Limb (tissue), 2 donors: ENCODE results near the gene MAML3.

Experiments
- DNase-seq, 2 donors: peaks; one replicate each; pipeline ENCODE4 v3.0.0-alpha.2; 2016; ENCODE audit errors: extremely low spot score in 2 of 2

Gene MAML3

GRCh38 chr4:140153718-140154571 is at the start of gene MAML3:
Gene MAML3, minus strand, starts transcription at chr4:140154184. Its CDS starts 857 bp downstream, at chr4:140153327.
- peak; percentile 95 to 98 for DNase-seq

- no peak for DNase-seq
These were observed 45.0 kb upstream of the MAML3 start for GRCh38 chr4:140198942-140199341.

GRCh38 chr4:140195806-140196205 is 41.8 kb upstream of the MAML3 start:
- no peak for DNase-seq

- no peak for DNase-seq
These were observed 35.8 kb upstream of the MAML3 start for GRCh38 chr4:140189805-140190204.

- DNase-seq, result no peak
These were observed 35.0 kb upstream of the MAML3 start for GRCh38 chr4:140188975-140189374.

- DNase-seq, result no peak
These were observed 33.3 kb upstream of the MAML3 start for GRCh38 chr4:140187316-140187695.

- DNase-seq, result no peak
These were observed 32.8 kb upstream of the MAML3 start for GRCh38 chr4:140186651-140187315.

GRCh38 chr4:140186082-140186438 is 32.1 kb upstream of the MAML3 start:
- no peak for DNase-seq

- no peak for DNase-seq
These were observed 31.6 kb upstream of the MAML3 start for GRCh38 chr4:140185412-140186081.

GRCh38 chr4:140183270-140183669 is 29.3 kb upstream of the MAML3 start:
- DNase-seq, result no peak

GRCh38 chr4:140180577-140180976 is 26.6 kb upstream of the MAML3 start:
- no peak for DNase-seq

GRCh38 chr4:140176735-140177134 is 22.8 kb upstream of the MAML3 start:
- DNase-seq, result no peak

- DNase-seq, result no peak
These were observed 20.6 kb upstream of the MAML3 start for GRCh38 chr4:140174543-140174942.

GRCh38 chr4:140172960-140173359 is 19.0 kb upstream of the MAML3 start:
- no peak for DNase-seq

- DNase-seq, result no peak
These were observed 16.3 kb upstream of the MAML3 start for GRCh38 chr4:140170299-140170698.

- DNase-seq, result no peak
These were observed 15.0 kb upstream of the MAML3 start for GRCh38 chr4:140168936-140169335.

- DNase-seq, result no peak
These were observed 14.5 kb upstream of the MAML3 start for GRCh38 chr4:140168474-140168873.

- no peak for DNase-seq
These were observed 9.2 kb upstream of the MAML3 start for GRCh38 chr4:140163029-140163810.

GRCh38 chr4:140162596-140162995 is 8.6 kb upstream of the MAML3 start:
- DNase-seq, result no peak

GRCh38 chr4:140158365-140159030 is 4.5 kb upstream of the MAML3 start:
- no peak for DNase-seq

- DNase-seq, result no peak
These were observed 3.4 kb upstream of the MAML3 start for GRCh38 chr4:140157341-140157740.
